GM20000 (cell line): ENCODE measurements around the gene BATF3.

Source experiments
- DNase-seq: peaks from one replicate; pipeline ENCODE4 v3.0.0; 2012; ENCODE audit warnings: low spot score
- CTCF ChIP-seq: IDR thresholded peaks from 2 replicates; pipeline ENCODE4 v1.5.1; 2012; ENCODE audit warnings: mild to moderate bottlenecking, control low read depth; ENCODE audit errors: extremely low read depth, missing control alignments

The BATF3 gene

DNA sequence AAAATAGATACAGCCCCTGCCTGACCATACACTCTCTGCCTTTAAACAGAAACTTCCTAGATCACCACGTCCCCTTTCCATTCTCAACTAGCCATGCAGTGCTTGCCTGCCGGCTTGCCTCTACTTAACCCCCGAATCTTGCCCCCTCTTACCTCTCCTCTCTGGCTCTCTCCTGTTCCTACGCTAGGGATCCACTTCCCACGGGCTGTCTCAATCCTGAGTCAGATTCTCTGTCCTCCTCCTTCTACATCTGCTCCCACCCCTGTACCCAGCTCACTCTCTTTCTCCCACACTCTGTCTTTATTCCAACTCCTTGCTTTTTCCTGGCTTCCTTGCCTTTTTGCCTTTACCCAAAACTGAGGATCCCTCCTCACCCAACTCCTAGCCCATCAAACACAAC lies 61.7 kb downstream of the BATF3 start:
- no peak for TF ChIP-seq CTCF
- DNase-seq: no peak
